GM18873 (cell line): ENCODE results near the gene MGME1.
"Not testable (repeated sequence)": the region's sequence is repeated elsewhere in the genome, so short reads cannot be mapped to it uniquely, and the experiment has no call there.

ENCODE experiments used
- ATAC-seq: cut with Tn5 transposase; IDR thresholded peaks from one replicate; pipeline ENCODE4 v1.9.1; 2021; ENCODE audit warnings: mild to moderate bottlenecking, moderate library complexity, moderate number of reproducible peaks; ENCODE audit not compliant: unreplicated experiment, low FRiP score

MGME1 gene

GRCh38 chr20:18012901-18013300 is 44.1 kb downstream of the MGME1 start:
- ATAC-seq, result no peak

GRCh38 chr20:18014411-18014810 is 45.6 kb downstream of the MGME1 start:
- ATAC-seq, result no peak

GRCh38 chr20:18016772-18017171 is 48.0 kb downstream of the MGME1 start:
- ATAC-seq, result no peak

- ATAC-seq, result no peak
Observed at GRCh38 chr20:18018100-18018499, 49.3 kb downstream of the MGME1 start.

GRCh38 chr20:18019068-18019467 is 50.2 kb downstream of the MGME1 start:
- ATAC-seq, result no peak

- ATAC-seq, result no peak
Observed at GRCh38 chr20:18020931-18021330, 52.1 kb downstream of the MGME1 start.

- no peak for ATAC-seq
Observed at GRCh38 chr20:18024606-18025127, 55.8 kb downstream of the MGME1 start.

- ATAC-seq, result not testable (repeated sequence)
Observed at GRCh38 chr20:18027011-18027410, 58.2 kb downstream of the MGME1 start.

- no peak for ATAC-seq
Observed at GRCh38 chr20:18030020-18030419, 61.2 kb downstream of the MGME1 start.

GRCh38 chr20:18031050-18031449 is 62.2 kb downstream of the MGME1 start:
- ATAC-seq, result no peak

GRCh38 chr20:18031888-18032509 is 63.2 kb downstream of the MGME1 start:
- no peak for ATAC-seq

- no peak for ATAC-seq
Observed at GRCh38 chr20:18032977-18033892, 64.4 kb downstream of the MGME1 start.

GRCh38 chr20:18034039-18034438 is 65.2 kb downstream of the MGME1 start:
- no peak for ATAC-seq

GRCh38 chr20:18039063-18039462 is 70.2 kb downstream of the MGME1 start:
- ATAC-seq, result no peak
